Panc1 (cell line): ENCODE results near the gene MDM2. TPM values are rescaled to one million over a fixed set of nuclear protein-coding genes. Genes with fewer than 3 reads are reported as not detected.

ENCODE experiments used
- ATAC-seq: fragments of 200-7000 bp; cut with Tn5 transposase; 2 replicates; pipeline ENCODE4 v1.9.1; 2020; ENCODE audit warnings: mild to moderate bottlenecking, moderate library complexity
- BruUV-seq: library from RNA; stranded (reverse); fragments of 400-500 nt; replicated peaks from 2 replicates; lab custom pipeline; 2021; lab: Mats Ljungman, UMichigan
- CTCF ChIA-PET: fragments of 300-600 bp; sonication (Branson Sonifier 250); formaldehyde crosslinking; loops from one replicate; lab custom pipeline; 2022; ENCODE audit warnings: antibody characterized with exemption; lab: Charles Lee
- POLR2A ChIA-PET: fragments of 300-600 bp; sonication (Branson Sonifier 250); formaldehyde crosslinking; loops from one replicate; lab custom pipeline; 2022; ENCODE audit warnings: antibody characterized with exemption; lab: Charles Lee
- DNase-seq: peaks from one replicate; pipeline ENCODE4 v3.0.0-alpha.2; 2010; ENCODE audit warnings: low read depth, low spot score
- H3K27ac ChIP-seq: 2 replicates; pipeline ENCODE4 v1.5.1; 2011; ENCODE audit warnings: mild to moderate bottlenecking, low read length, inconsistent platforms
- H3K27me3 ChIP-seq: fragments of 200-500 bp; sonication (Bioruptor generic); 2 replicates; pipeline ENCODE4 v1.6.0; 2014; ENCODE audit warnings: low read length, inconsistent platforms; ENCODE audit not compliant: control insufficient read depth, insufficient read depth
- H3K36me3 ChIP-seq: fragments of 200-500 bp; sonication (Bioruptor generic); 2 replicates; pipeline ENCODE4 v1.5.1; 2014; ENCODE audit warnings: inconsistent platforms, mild to moderate bottlenecking, low read length, moderate library complexity; ENCODE audit not compliant: control insufficient read depth, insufficient read depth
- H3K4me1 ChIP-seq: 2 replicates; pipeline ENCODE4 v1.5.1; 2011; ENCODE audit warnings: inconsistent platforms, mild to moderate bottlenecking, low read length, moderate library complexity; ENCODE audit not compliant: control insufficient read depth, insufficient read depth
- H3K4me3 ChIP-seq, 2 experiments: 2 replicates each; pipeline ENCODE4 v1.5.1; 2011 to 2012; ENCODE audit warnings: low read depth in 2 of 2, low read length in 2 of 2, mild to moderate bottlenecking in 2 of 2, inconsistent platforms in 1 of 2, moderate library complexity in 1 of 2
- H3K9me3 ChIP-seq: fragments of 200-500 bp; sonication (Bioruptor generic); 2 replicates; pipeline ENCODE4 v1.5.1; 2014; ENCODE audit warnings: low read depth, mild to moderate bottlenecking, inconsistent platforms, low read length, moderate library complexity; ENCODE audit not compliant: control insufficient read depth, insufficient read depth
- CTCF ChIP-seq: fragments of 450-650 bp; IDR thresholded peaks from 2 replicates; pipeline ENCODE4 v1.5.1; 2017; ENCODE audit warnings: mild to moderate bottlenecking
- POLR2AphosphoS5 ChIP-seq: IDR thresholded peaks from 2 replicates; pipeline ENCODE4 v1.6.1; 2012; ENCODE audit warnings: mild to moderate bottlenecking, low read depth, low read length, moderate library complexity
- SIN3A ChIP-seq: IDR thresholded peaks from 2 replicates; pipeline ENCODE4 v1.6.1; 2012; ENCODE audit warnings: low read depth, mild to moderate bottlenecking, low read length, moderate library complexity, borderline replicate concordance; ENCODE audit not compliant: insufficient read depth
- TCF7L2 ChIP-seq: IDR thresholded peaks from 2 replicates; pipeline ENCODE4 v1.6.1; 2011; ENCODE audit warnings: mild to moderate bottlenecking, low read depth, low read length, inconsistent platforms
- in situ Hi-C: cut with HindIII; loops from 2 replicates; pipeline ENCODE4 v1.10.0; 2016; ENCODE audit warnings: low sequenced_read_pairs, low pct_unique_long_range_greater_than_20kb
- intact Hi-C: fragments of 100-400 bp; cut with micrococcal nuclease; formaldehyde crosslinking; loops from one replicate; pipeline ENCODE4 v1.10.0; 2022; ENCODE audit not compliant: unreplicated experiment
- total RNA-seq: library from RNA; stranded (reverse); gene quantifications from one replicate; pipeline ENCODE4 v1.2.1, GENCODE V29; 2021; ENCODE audit not compliant: unreplicated experiment
- TF ChIP-seq, protein P1 (sequence below), 2 experiments: IDR thresholded peaks; 2 replicates each; pipeline ENCODE4 v1.6.1; 2011 to 2012; ENCODE audit warnings: low read depth in 2 of 2, control low read depth in 1 of 2, low read length in 1 of 2, mild to moderate bottlenecking in 1 of 2, moderate library complexity in 1 of 2; ENCODE audit not compliant: insufficient read depth in 1 of 2

Gene MDM2
- total RNA-seq, 1 experiment from 2014 or later = 101 TPM

DNA sequence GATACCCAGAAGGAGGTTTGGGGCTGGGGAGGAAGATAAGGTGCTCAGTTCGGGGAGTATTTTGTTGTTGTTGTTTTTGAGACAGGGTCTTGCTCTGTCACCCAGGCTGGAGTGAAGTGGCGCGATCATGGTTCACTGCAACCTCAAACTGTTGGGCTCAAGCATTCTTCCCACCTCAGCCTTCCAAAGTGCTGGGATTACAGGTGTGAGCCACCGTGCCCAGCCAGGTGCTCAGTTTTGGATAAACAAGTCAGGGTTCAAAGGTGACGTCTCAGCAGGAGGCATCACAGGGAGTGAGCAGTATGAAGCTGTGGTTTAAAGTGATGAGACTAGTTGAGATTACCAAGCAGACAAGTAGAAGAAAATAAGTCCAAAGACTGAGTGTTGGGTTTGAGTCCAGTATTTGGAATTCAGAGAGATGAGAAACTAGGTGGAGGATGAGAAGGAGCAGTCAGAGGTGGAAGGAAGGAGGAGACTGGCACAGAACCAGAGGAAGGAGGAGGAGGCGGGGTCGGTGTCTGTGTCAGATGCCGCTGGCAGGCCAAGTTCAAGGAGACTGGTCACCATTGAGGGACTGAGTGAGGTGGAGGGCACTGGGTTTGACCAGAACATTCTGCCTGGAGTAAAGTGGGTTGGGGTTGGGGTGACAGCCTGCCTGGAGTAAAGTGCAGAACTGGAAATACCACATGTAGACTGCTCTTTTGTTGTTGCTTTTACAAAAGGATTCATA, 45.9 kb upstream of the MDM2 start:
- POLR2A ChIA-PET = no interaction called here
- H3K4me1 ChIP-seq = no peaks in the 10 kb centered on the region
- TF ChIP-seq POLR2AphosphoS5 (no peak), TCF7L2 (no peak), SIN3A (no peak), CTCF (no peak)
- TF ChIP-seq, protein P1, sequence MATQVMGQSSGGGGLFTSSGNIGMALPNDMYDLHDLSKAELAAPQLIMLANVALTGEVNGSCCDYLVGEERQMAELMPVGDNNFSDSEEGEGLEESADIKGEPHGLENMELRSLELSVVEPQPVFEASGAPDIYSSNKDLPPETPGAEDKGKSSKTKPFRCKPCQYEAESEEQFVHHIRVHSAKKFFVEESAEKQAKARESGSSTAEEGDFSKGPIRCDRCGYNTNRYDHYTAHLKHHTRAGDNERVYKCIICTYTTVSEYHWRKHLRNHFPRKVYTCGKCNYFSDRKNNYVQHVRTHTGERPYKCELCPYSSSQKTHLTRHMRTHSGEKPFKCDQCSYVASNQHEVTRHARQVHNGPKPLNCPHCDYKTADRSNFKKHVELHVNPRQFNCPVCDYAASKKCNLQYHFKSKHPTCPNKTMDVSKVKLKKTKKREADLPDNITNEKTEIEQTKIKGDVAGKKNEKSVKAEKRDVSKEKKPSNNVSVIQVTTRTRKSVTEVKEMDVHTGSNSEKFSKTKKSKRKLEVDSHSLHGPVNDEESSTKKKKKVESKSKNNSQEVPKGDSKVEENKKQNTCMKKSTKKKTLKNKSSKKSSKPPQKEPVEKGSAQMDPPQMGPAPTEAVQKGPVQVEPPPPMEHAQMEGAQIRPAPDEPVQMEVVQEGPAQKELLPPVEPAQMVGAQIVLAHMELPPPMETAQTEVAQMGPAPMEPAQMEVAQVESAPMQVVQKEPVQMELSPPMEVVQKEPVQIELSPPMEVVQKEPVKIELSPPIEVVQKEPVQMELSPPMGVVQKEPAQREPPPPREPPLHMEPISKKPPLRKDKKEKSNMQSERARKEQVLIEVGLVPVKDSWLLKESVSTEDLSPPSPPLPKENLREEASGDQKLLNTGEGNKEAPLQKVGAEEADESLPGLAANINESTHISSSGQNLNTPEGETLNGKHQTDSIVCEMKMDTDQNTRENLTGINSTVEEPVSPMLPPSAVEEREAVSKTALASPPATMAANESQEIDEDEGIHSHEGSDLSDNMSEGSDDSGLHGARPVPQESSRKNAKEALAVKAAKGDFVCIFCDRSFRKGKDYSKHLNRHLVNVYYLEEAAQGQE (IDR thresholded peaks at IDR 0.05; ENCODE audit: insufficient read depth in 1 of 2, low read depth in 2 of 2, low read length in 1 of 2) = no peak
- H3K36me3 ChIP-seq = 0 out of 2 replicates have a peak, but pooled peaks cover 2% of the 10 kb centered on the region
- no peak overlapping the region for H3K4me3 ChIP-seq
- in situ Hi-C loops (no loop called here), intact Hi-C loops (no loop called here)
- H3K27me3 ChIP-seq = no peaks in the 10 kb centered on the region
- CTCF ChIA-PET = no interaction called here
- H3K27ac ChIP-seq = no peak overlapping the region
- no peak for ATAC-seq
- no peak for DNase-seq
- no TSS peak for BruUV-seq
- no peaks in the 10 kb centered on the region for H3K9me3 ChIP-seq

GRCh38 chr12:68762691-68763090, 45.3 kb upstream of the MDM2 start:
- no peaks in the 10 kb centered on the region for H3K4me1 ChIP-seq
- in situ Hi-C loops = no loop called here
- DNase-seq (no peak), ATAC-seq (no peak)
- no peaks in the 10 kb centered on the region for H3K27me3 ChIP-seq
- no peaks in the 10 kb centered on the region for H3K9me3 ChIP-seq
- H3K36me3 ChIP-seq = 0 out of 2 replicates have a peak, but pooled peaks cover 2% of the 10 kb centered on the region
- no TSS peak for BruUV-seq
- no peak overlapping the region for H3K4me3 ChIP-seq
- intact Hi-C loops = no loop called here
- H3K27ac ChIP-seq = no peak overlapping the region
- TF ChIP-seq CTCF = no peak
- TF ChIP-seq, protein P1 (IDR thresholded peaks at IDR 0.05; ENCODE audit: insufficient read depth in 1 of 2, low read depth in 2 of 2, low read length in 1 of 2) = no peak
- ChIA-PET POLR2A (no interaction called here), CTCF (no interaction called here)
